ENCODE data around the gene LZTR1.

LZTR1 gene

DNA sequence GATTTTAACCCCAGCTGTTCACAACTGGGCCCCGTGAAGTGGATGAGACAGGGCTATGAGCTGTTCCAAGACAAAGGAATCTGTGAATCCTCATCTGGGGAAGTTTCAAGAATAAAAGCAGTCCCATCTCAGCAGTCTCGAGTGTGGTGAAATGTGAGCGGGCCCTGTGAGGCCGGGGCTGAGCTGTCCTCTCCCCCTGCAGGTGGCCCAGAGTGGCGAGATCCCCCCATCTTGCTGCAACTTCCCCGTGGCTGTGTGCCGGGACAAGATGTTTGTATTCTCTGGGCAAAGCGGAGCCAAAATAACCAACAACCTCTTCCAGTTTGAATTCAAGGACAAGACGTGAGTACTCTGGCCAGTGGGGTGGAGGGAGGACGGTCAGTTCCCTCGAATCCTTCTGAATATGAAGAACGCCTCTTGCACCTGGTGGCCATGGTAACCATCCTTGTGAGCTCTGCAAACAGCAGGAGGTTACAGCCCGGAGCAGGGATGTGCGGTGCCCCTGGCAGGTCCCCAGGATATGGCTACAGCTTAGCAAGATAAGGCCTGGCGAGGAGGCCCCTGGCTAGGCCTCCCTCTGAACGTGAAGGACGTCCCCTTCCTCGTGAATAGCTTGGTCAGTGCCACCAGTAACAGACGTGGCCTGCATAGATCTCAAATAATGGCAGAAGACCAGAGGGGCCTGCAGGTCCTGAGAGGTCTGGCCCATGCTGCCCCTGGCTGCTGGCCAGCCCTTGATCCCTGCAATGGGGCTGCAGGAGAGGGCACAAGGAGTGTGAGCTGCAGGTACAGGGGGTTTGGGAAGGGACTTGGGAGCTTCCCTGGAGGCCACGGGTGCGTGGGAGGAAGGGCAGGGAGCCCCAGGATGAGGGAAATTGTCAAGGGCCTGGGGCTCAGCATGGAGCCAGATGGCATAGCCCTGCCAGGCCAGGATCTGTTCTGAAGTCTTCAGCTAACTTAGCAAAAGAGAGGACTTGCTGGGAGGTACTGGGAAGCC, 8.4 kb downstream of the LZTR1 start:
- DNase-seq: no peak
- intact Hi-C loops (cut with DNase I): no loop called here

DNA sequence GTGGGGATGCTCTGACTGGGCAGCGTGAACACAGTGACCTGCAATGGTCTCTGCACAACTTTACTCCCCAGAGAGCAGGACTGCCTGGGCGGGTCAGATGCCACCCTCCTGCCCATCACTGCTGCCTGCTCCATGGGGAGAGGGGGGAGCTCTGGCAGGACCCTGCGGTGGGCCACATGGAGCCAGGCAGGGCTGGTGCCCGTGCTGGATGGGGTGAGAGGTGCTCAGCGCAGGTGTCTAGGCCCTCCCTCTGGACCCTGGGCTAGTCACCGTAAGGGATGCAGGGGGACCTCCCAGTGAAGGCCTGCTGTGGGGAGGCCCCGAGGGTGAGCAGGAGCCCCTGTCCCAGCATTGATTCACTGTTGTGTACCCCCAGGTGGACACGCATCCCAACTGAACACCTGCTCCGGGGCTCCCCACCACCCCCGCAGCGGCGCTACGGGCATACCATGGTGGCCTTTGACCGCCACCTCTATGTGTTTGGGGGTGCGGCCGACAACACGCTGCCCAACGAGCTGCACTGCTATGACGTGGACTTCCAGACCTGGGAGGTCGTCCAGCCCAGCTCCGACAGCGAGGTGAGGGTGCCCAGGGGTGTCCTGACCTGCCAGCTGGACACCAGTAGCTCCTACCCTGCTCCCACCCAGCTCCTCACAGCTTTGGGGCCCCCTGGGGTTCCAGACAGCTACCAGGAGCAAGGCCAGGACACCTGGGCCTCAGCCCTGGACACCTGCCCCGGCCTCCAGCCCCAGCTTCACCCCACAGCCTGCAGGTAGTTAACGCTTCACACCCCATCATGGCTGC, 9.4 kb downstream of the LZTR1 start:
- no peak for DNase-seq
- intact Hi-C loops (cut with DNase I): no loop called here

DNA sequence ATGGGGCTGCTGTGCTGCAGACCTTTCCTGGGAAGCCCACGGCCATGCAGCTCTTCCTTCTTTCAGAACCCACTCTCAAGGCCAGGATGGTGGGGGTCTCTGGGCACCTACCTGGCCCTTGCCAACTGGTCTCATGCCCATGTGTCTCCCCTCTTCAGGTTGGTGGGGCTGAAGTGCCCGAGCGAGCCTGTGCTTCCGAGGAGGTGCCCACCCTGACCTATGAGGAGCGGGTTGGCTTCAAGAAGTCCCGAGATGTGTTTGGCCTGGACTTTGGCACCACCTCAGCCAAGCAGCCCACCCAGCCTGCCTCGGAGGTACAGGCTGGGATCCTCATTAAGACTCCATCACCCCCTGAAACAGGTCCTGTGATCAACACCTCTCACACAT, 10.0 kb downstream of the LZTR1 start:
- no peak for DNase-seq
- intact Hi-C loops (cut with DNase I): no loop called here

DNA sequence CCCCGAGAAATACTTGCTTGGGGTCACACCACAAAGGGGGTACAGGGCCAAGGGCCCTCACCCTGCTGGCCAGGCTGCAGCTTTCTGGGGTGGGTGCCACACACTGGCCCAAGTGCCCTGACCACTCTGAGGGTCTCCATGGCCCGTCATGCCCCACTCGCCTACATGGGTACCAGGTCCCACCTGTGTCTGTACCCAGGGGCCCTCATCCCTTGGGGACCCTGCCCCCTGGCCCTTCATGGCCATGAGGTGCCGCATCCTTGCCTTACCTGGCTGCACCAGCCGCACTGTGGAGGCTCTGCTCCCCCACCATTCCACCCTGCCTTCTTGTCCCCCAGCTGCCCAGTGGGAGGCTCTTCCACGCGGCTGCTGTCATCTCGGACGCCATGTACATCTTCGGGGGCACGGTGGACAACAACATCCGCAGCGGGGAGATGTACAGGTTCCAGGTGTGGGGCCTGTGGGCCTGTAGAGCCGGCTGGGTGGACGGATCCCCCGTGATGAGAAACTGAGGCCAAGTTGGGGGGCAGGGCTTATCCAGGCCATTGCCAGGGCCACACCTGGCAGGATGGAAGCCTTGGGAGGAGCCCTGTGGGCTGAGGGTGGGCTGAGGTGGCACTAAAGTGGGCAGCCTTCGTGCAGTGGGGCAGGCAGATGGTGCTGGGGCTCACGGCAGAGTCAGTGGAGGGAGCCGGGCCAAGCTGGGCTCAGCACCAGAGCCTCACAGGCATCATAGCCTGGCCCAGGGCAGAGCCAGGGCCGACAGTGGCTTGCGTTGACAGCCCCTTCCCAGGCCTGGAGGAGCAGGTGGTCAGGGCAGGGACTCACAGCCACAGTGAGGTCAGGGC, 10.6 kb downstream of the LZTR1 start:
- no peak for DNase-seq
- intact Hi-C loops (cut with DNase I): no loop called here

DNA sequence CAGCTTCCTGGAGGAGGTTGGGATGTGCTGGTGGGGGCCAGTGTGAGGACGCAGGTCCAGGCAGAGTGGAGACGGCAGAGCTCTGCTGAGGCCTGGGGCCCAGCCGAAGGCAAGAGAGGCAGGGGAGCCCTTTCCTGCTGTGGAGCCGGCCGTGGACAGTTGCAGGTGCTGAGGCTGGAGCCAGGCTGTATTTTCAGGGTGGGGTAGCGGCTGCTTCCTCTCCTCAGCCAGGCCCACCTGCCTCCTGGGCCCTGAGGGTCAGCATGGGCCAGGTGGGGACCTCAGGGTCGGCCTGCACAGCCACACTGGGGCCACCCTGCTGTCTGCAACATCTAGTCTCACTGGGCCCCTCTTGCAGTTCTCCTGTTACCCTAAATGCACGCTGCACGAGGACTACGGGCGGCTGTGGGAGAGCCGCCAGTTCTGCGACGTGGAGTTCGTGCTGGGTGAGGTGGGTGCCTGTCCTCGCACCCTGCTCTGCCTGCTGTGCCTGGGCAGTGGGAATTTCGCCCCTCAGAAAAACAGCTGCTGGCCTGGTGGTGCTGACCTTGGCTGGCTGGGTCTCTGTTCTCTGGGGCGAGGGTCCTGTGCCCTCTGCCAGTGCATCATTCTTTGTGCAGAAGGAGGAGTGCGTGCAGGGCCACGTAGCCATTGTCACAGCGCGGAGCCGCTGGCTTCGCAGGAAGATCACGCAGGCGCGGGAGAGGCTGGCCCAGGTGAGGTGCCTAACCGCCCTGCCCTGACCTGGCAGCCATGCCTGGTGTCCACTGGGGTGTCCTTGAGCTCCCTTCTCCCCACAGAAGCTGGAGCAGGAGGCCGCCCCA, 11.4 kb downstream of the LZTR1 start:
- intact Hi-C loops (cut with DNase I): no loop called here
- no peak for DNase-seq

DNA sequence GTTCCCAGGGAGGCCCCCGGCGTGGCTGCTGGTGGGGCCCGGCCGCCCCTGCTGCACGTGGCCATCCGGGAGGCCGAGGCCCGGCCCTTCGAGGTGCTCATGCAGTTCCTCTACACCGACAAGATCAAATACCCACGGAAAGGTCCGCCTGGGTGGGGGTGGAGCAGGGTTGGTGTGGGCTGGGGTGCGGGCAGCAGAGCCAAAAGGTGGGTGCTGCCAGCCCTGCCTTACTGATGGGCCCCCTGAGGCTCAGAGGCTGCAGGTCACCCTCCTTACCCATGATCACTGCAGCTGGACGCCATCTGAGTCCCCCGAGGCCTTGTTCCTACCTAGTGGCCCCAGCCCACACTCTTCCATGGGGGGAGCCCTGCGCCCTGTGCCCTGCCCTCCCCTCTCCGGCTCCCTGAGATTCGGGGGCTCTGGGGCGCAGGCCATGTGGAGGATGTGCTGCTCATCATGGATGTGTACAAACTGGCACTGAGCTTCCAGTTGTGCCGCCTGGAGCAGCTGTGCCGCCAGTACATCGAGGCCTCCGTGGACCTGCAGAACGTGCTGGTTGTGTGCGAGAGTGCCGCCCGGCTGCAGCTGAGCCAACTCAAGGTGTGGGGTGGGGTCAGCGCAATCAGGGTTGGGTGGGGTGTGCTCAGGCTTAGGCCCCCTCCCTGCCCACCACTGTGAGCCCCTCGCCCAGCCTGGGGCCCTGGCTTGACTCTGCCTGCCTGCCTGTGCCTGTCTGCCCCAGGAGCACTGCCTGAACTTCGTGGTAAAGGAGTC, 12.2 kb downstream of the LZTR1 start:
- no peak for DNase-seq
- intact Hi-C loops (cut with DNase I): no loop called here

DNA sequence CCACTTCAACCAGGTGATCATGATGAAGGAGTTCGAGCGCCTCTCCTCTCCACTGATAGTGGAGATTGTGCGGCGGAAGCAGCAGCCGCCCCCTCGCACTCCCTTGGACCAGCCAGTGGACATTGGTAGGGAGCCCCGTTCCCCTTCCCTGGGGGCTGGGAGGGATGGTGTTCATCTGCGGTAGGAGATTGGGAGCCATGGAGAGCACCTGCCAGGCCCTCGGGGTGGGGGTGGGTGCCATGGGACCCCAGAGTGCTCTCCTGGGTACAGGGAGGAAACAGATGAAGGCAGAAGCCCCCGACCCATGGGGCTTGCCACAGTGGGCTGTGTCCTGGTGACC, 12.8 kb downstream of the LZTR1 start:
- intact Hi-C loops (cut with DNase I): no loop called here
- no peak for DNase-seq

DNA sequence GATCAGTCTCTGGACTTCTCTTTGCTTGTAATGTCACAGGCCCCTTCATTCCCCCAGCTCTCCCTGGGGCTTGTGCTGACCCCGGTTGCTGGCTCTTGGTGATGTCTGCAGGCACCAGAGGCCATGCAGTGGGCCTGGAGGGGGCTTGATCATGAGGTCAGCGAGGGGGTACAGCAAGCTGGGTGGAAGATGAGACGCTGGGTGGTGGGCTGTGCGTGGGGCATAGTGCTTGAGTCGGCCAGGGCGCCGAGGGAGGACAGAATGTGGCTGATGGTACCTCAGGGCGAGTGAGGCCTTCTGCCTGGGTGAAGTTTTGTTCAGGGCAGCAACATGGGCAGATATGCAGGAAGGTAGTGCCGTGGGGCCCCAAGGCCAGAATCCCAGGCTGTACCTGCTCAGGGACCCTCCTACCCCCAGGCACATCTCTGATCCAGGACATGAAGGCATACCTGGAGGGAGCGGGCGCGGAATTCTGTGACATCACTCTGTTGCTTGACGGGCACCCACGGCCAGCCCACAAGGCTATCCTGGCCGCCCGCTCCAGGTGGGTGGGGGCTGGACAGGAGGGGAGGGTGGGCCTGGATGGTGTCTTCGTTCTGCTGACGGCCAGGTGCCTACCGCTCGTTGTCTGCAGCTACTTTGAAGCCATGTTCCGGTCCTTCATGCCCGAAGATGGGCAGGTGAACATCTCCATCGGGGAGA, 13.4 kb downstream of the LZTR1 start:
- intact Hi-C loops (cut with DNase I): no loop called here

DNA sequence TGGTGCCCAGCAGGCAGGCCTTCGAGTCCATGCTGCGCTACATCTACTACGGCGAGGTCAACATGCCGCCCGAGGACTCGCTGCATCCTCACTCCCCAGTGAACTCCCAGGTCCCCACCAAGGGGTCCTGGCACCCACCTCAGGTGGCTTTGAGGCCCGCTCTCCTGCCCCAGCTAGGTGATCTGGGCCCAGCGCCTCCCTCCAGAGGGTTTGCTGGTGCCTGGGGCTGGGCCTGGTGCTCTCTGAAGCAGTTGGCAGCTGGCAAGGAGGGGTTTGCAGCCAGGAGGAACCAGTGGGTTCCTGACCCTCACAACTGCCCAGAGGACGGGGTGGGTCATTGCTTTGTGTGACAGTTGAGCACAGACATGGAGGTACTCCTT, 13.9 kb downstream of the LZTR1 start:
- intact Hi-C loops (cut with DNase I): no loop called here
- no peak for DNase-seq

More for the DNA sequence above, 13.4 kb downstream of the LZTR1 start:
- DNase-seq: no peak

DNA sequence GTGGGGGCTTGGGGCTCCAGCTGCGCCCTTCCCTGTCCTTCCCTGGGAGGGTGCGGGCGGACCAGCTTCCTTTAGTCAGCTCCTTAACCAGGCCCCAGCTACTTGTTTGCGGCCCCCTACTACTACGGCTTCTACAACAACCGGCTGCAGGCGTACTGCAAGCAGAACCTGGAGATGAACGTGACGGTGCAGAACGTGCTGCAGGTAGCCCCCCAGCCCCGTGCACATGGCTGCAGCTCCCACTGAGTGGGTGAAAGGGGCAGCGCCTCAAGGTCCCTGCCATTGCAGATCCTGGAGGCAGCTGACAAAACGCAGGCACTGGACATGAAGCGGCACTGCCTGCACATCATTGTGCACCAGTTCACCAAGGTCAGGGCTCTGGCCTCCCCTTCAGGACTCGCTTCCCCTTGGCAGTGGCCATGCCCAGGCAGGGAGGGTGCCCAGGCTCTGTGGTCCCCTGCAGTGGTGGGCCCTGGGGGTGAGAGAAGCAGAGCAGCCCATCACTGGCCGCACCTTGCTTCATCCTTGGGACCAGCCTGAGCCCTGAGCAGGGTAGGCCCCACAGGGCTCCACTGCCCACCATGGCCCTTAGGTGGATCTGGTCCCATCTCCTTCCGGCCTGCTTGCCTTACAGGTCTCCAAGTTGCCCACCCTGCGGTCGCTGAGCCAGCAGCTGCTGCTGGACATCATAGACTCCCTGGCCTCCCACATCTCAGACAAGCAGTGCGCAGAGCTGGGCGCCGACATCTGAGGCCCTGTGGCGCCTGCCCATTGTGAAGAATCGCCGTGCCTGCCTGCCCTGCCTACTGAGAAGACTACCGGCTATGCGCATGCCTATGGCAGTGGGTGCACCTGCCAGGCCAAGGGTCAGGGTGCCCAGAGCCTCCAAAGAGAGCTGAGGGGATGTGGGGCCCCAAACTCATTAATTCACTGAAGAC, 14.8 kb downstream of the LZTR1 start:
- intact Hi-C loops (cut with DNase I): no loop called here
- DNase-seq: no peak

DNA sequence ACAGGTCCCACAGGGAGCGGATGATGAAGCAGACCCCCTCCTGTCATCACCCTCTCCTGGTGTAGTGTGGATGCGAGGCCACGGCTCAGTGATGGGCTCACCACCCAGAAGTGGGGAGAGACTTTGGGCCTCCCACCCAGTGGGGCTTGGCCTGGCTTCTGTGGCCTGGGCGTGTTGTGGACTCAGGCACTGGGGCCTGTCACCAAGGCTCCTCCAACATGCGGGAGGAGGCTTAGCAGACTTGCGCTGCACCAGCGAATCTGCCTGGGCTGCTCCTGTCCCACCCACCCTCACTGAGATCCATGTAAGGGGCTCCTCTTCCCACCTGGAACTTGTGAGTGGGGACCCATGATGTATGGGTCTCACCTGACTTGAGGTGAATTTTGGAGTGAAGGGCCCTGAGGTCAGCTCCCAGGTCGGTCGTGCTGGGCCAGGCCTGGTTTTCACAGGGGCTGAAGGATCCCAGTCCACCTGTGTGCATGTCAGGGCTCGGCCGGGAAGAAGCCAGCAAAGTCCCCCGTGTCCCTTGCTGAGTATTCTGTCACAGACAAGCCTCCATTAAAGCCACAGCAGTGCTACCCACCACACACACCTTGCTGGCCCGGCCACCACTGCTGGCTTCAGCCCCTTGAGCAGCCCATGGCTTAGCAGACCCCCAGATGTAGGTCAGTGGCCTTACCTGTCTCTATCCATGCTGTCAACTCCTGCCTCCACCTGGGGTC, 15.6 kb downstream of the LZTR1 start:
- DNase-seq: no peak

DNA sequence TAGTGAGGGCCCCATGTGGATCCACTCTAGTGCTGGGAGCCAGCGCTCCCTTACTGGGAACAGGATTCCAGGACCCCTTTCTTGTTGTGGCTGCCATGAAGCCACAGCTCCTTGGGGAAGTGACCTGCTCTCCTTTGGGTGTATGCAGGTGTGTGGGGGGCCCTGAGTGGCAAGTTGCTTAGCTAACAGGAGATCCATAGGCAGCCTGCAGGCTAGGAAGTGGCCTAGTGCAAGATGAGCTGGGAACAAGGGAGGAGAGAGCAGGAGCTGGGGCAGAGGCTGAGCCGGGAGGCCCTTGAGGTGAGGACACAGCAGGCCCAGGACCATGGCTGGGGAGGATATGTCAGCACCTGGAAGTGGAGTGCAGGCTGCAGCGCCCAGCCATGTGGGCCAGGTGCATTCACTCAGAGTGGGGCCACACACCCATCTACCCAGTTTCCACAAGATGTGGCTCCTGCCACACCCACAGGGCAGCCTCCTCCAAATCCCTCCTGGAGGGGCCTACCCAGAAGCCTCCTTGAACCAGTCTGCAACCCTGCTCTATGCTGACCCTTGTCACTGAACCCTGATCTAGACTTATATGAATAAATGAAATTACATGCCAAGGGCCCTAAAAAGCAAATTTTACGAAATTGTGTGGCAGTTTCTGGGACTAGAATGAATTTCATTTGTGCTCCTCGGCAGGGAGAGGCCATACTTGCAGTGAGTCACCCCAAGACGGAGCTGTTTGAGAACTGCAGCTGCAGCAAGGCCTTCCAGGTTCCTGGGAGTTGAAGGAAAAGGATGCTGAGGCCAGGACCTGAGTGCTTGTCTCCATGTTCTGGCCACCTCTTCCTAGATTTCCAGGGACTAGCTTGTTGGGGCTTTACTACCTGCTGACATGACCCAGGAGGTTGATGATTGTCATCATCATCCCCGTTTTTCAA, 16.6 kb downstream of the LZTR1 start:
- no peak for DNase-seq
- intact Hi-C loops (cut with DNase I): no loop called here

More for the DNA sequence above, 15.6 kb downstream of the LZTR1 start:
- intact Hi-C loops (cut with DNase I): no loop called here

DNA sequence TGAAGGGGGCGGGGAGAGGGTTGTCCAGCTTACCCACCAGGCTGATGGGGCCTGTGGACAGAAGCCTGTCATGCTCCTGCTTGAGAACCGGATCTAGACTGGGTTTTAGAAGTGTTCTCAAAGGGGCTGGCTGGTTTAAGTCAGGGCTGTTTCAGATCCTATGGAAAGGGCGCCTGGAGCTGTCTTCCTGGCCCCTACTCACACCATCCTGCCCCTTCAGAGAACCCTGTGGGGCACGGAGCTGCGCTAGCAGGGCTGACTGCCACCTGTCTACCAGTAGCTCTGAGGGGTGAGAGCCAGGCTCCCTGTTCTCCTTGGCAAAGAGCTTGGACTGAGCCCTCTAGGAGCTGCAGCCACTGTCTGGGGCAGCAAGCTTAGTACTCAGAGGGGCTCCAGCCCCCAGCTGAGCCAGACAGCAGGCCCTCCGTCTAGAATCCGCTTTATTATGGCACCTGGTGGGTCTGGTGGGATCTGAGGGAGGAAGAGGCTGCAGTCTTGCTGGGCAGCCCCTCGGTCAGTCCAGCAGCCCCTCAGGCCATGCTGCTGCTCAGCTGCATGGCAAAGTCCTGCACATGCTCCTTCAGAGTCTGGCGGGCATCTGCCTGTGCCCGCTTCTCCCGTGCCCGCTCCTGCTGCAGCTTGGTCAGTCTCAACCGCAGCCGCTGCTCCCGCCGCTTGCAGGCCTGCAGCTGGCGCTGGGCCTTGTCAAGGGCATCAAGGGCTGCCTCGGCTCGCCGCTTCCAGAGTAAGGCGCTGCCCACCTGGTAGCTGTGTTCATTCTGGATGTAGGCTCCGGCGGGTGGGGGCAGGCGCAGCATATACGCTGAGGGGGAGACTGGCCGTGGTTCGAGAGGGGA, 17.5 kb downstream of the LZTR1 start:
- no peak for DNase-seq
- intact Hi-C loops (cut with DNase I): loop anchor here (5.0 kb wide), 1 partner anchor 82 kb away; the partner anchor contains the start of gene CRKL
